Right cardiac atrium (tissue), 5 donors: ENCODE data around the gene OR52E4. TPM values are rescaled to one million over a fixed set of nuclear protein-coding genes. Genes with fewer than 3 reads are reported as not detected.

ENCODE experiments used
- ATAC-seq, 2 donors: fragments of 200-7000 bp; cut with Tn5 transposase; one replicate each; pipeline versions ENCODE4 v1.8.0 to v1.9.1; 2020; ENCODE audit warnings: moderate library complexity in 2 of 2, mild to moderate bottlenecking in 1 of 2
- DNase-seq, 3 donors: peaks; one replicate each; pipeline ENCODE4 v3.0.0-alpha.2; 2020
- H3K27ac ChIP-seq: one replicate; pipeline ENCODE4 v1.5.1; 2013; ENCODE audit warnings: mild to moderate bottlenecking, low read length, control low read depth, moderate library complexity
- H3K27me3 ChIP-seq: one replicate; pipeline ENCODE4 v1.6.1; 2013; ENCODE audit not compliant: control insufficient read depth, insufficient read depth
- H3K4me1 ChIP-seq: one replicate; pipeline ENCODE4 v1.6.1; 2013; ENCODE audit warnings: low read length; ENCODE audit not compliant: control insufficient read depth, insufficient read depth
- H3K4me3 ChIP-seq: one replicate; pipeline ENCODE4 v1.5.1; 2013; ENCODE audit warnings: low read length, control low read depth
- H3K9me3 ChIP-seq: one replicate; pipeline ENCODE4 v1.6.1; 2013; ENCODE audit warnings: low read length; ENCODE audit not compliant: control insufficient read depth
- WGBS: extraction: QIAGEN DNeasy Blood & Tissue Kit; methylation state at CpG from one replicate; pipeline ENCODE4 v1.1.7; 2013; 5-methylcytosine and 5-hydroxymethylcytosine counted together
- intact Hi-C, 4 donors: fragments of 100-400 bp; cut with DNase I; formaldehyde crosslinking; loops; one replicate each; pipeline versions ENCODE4 v1.11.0 to v1.14.0; 2022 to 2023
- long read RNA-seq, 4 donors: library from polyadenylated mRNA; unstranded; transcript quantifications; one replicate each; pipeline ENCODE4 v2.0.0, GENCODE V29; 2020 to 2021
- polyA plus RNA-seq: library from polyadenylated mRNA; stranded (reverse); fragments of 200-250 nt; gene quantifications from one replicate; pipeline ENCODE4 v1.2.3, GENCODE V29; 2013
- total RNA-seq, 4 donors: library from RNA; stranded (reverse); fragmentation: NEBNext Ultra II Directional; extraction: Animal tissue kit (Norgen Biotek cat#: 25700); gene quantifications; one replicate each; pipeline ENCODE4 v1.2.1, GENCODE V29; 2021
- donor health status: healthy with polysubstance abuse.
- donor health status: DM: no; HTN: yes; CAD: no.
- donor health status: DM: no; HTN: no; CAD: no.
- donor health status: DM: no; HTN: yes; CAD: no; lungs with severe emphysema.
- donor health status: DM: yes; HTN: yes; CAD: no.

OR52E4 gene
- total RNA-seq, result not detected
- not detected for polyA plus RNA-seq
- long read RNA-seq, donor 1, result 0 reads
- long read RNA-seq, donor 2, result 0 reads
- long read RNA-seq, donor 3, result 0 reads
- long read RNA-seq, donor 4, result 0 reads

DNA sequence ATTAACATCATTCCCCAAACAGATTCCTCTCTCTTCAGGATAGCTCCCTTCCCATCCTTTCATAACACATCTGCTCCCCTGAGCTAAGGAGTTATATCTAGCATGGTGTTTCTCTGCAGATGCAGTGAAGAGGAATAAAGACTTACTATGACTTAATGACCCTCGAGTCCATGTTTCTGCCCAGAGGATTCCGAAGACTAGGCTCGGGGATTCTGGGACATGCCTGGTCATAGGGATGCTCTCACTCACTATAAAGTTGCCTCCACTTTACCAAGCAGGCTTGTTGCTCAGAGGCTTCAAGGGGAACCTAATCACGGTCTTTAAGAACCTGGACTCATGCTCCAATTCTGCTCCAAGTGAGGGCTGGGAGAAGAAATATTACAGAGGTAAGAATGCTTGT lies at the start of gene OR52E4:
OR52E4 (plus strand) TSS at position 301 of the 400 bp plus-strand sequence. CDS start 3,664 bp downstream, outside the sequence.
- no peaks in the 10 kb centered on the region for H3K4me1 ChIP-seq
- no peaks in the 10 kb centered on the region for H3K9me3 ChIP-seq
- WGBS, result 80% methylated on average over 4 of the region's 4 CpGs
- H3K27ac ChIP-seq, result no peak within 1 kb of the TSS
- intact Hi-C loops, result no loop called here
- no peak for ATAC-seq
- no peak for DNase-seq
- no peaks in the 10 kb centered on the region for H3K27me3 ChIP-seq
- no peak within 1 kb of the TSS for H3K4me3 ChIP-seq

GRCh38 chr11:5831196-5831829 lies 49.1 kb upstream of the OR52E4 start:
- ATAC-seq (no peak), DNase-seq (no peak)
- Histone ChIP-seq H3K9me3 (no peaks in the 10 kb centered on the region), H3K27me3 (no peaks in the 10 kb centered on the region), H3K4me3 (no peak overlapping the region), H3K4me1 (no peaks in the 10 kb centered on the region), H3K27ac (no peak overlapping the region)
- intact Hi-C loops, result no loop called here
- 79% methylated on average over 6 of the region's 6 CpGs for WGBS

DNA sequence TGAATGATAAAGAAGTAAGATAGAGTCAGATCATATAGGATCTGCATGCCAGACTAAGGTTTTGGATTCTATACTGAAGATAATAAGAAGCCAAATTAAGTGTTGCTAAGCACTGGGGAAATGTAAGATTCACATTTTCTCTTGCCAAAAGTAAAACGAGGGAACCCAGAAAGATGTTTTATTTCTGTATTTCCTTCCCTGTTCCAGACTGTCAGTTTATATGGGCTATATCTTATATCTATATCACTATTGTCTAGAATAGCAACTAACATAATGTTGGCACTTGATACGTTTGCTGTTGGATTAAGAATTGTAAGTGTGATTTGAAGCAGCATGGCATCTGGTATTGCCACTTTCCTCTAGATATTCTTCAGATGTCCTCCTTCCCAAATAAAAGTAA lies 47.0 kb upstream of the OR52E4 start:
- 41% methylated on average over 2 of the region's 2 CpGs for WGBS
- intact Hi-C loops, result no loop called here

DNA sequence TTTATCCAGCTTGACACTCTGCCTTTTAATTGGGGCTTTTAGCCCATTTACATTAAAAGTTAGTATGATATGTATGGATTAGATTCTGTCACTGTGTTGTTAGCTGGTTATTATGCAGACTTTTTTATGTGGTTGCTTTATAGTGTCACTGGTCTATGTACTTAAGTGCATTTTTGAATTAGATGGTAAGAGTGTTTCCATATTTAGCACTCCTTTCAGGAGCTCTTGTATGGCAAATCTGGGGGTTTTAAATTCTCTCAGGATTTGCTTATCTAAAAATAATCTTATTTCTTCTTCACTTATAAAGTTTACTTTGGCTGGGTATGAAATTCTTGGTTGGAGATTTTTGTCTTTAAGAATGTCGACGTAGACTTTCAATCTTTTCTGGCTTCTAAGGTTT lies 42.7 kb upstream of the OR52E4 start:
- H3K9me3 ChIP-seq, result no peaks in the 10 kb centered on the region
- intact Hi-C loops, result no loop called here
- H3K4me3 ChIP-seq, result no peak overlapping the region
- ATAC-seq (no peak), DNase-seq (no peak)
- H3K4me1 ChIP-seq, result no peaks in the 10 kb centered on the region
- no peak overlapping the region for H3K27ac ChIP-seq
- H3K27me3 ChIP-seq, result no peaks in the 10 kb centered on the region
- WGBS, result 76% methylated on average over 2 of the region's 2 CpGs

More for the DNA sequence above, 47.0 kb upstream of the OR52E4 start:
- Histone ChIP-seq H3K27ac (no peak overlapping the region), H3K4me1 (no peaks in the 10 kb centered on the region), H3K27me3 (no peaks in the 10 kb centered on the region), H3K9me3 (no peaks in the 10 kb centered on the region), H3K4me3 (no peak overlapping the region)
- no peak for DNase-seq
- no peak for ATAC-seq

DNA sequence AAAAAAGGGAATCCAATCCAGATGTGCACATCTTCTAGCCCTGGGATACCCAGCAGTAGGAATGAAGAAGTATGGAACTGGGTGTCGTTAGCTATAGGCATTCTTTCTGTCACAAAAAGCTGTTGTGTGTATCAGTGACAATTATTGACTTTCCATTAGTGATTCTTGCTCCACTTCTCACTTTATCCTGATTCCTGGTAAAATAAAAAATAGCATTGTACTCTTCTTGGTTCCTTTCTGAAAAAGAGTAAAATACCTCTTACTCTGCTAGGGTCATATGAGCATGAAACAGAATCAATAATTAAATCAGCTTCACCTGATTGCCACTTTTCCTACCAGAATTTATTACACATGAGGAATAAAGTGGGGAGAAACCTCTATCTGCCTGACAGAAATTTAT lies 38.6 kb upstream of the OR52E4 start, which contains the start of gene OR52E6:
OR52E6 (minus strand) TSS at position 101 of the 400 bp plus-strand sequence; CDS start at position 101, 0 bp downstream.
- Histone ChIP-seq H3K4me1 (no peaks in the 10 kb centered on the region), H3K9me3 (no peaks in the 10 kb centered on the region), H3K4me3 (no peak within 1 kb of the TSS), H3K27ac (no peak within 1 kb of the TSS), H3K27me3 (no peaks in the 10 kb centered on the region)
- ATAC-seq (no peak), DNase-seq (no peak)
- WGBS, result 75% methylated on average over 1 of the region's 1 CpG
- intact Hi-C loops, result no loop called here

GRCh38 chr11:5846701-5847100 lies 33.7 kb upstream of the OR52E4 start:
- ATAC-seq, result no peak
- 44% methylated on average over 1 of the region's 1 CpG for WGBS
- Histone ChIP-seq H3K9me3 (no peaks in the 10 kb centered on the region), H3K27ac (no peak overlapping the region), H3K27me3 (no peaks in the 10 kb centered on the region), H3K4me1 (no peaks in the 10 kb centered on the region), H3K4me3 (no peak overlapping the region)
- intact Hi-C loops, result no loop called here
- DNase-seq, result no peak

- intact Hi-C loops, result no loop called here
- ATAC-seq, result no peak
These were observed 32.7 kb upstream of the OR52E4 start for GRCh38 chr11:5847711-5848110.

DNA sequence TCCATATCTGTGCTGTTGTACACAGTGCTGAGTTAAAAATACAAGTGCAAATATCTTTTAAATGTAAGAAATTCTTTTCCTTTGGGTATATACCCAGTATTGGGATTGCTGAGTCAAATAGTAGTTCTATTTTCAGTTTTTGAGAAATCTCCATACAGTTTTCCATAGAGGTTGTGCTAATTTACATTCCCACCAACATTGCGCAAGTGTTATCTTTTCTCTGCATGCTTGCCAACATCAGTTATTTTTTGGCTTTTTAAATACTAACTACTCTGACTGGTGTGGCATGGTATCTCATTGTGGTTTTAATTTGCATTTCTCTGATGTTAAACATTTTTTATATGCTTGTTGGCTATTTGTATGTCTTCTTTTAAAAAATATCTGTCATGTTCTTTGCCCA lies 29.4 kb upstream of the OR52E4 start:
- Histone ChIP-seq H3K4me1 (no peaks in the 10 kb centered on the region), H3K27ac (no peak overlapping the region), H3K9me3 (no peaks in the 10 kb centered on the region), H3K27me3 (peaks cover 2% of the 10 kb centered on the region), H3K4me3 (no peak overlapping the region)
- ATAC-seq (no peak), DNase-seq (no peak)
- intact Hi-C loops, result no loop called here
- 81% methylated on average over 1 of the region's 1 CpG for WGBS

More at GRCh38 chr11:5847711-5848110, 32.7 kb upstream of the OR52E4 start:
- Histone ChIP-seq H3K27ac (no peak overlapping the region), H3K9me3 (no peaks in the 10 kb centered on the region), H3K4me3 (no peak overlapping the region), H3K27me3 (no peaks in the 10 kb centered on the region), H3K4me1 (no peaks in the 10 kb centered on the region)
- DNase-seq, result no peak

GRCh38 chr11:5857590-5857989 lies 22.8 kb upstream of the OR52E4 start, which contains the start of gene OR52E8:
Gene OR52E8, minus strand, starts transcription at chr11:5857690. Its CDS starts 0 bp downstream, at chr11:5857690.
- 92% methylated on average over 3 of the region's 3 CpGs for WGBS
- Histone ChIP-seq H3K27me3 (peaks cover 2% of the 10 kb centered on the region), H3K4me1 (no peaks in the 10 kb centered on the region), H3K27ac (no peak within 1 kb of the TSS), H3K4me3 (no peak within 1 kb of the TSS), H3K9me3 (no peaks in the 10 kb centered on the region)
- no peak for ATAC-seq
- intact Hi-C loops, result no loop called here
- no peak for DNase-seq

DNA sequence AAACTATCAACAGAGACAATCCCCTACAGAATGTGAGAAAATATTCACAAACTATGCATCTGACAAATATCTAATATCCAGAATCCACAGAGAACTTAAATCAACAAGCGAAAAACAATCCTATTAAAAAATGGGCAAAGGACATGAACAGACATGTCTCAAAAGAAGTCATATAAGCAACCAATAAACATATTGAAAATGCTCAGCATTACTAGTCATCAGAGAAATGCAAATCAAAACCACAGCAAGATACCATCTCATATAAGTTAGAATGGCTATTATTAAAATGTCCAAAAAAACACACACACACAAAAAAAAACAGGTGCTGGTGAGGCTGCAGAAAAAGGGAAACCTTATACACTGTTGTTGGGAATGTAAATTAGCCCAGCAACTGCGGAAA lies 14.6 kb upstream of the OR52E4 start:
- no peaks in the 10 kb centered on the region for H3K9me3 ChIP-seq
- intact Hi-C loops, result no loop called here
- H3K4me1 ChIP-seq, result no peaks in the 10 kb centered on the region
- H3K27ac ChIP-seq, result no peak overlapping the region
- H3K27me3 ChIP-seq, result no peaks in the 10 kb centered on the region
- DNase-seq (no peak), ATAC-seq (no peak)
- 83% methylated on average over 2 of the region's 2 CpGs for WGBS
- H3K4me3 ChIP-seq, result no peak overlapping the region

DNA sequence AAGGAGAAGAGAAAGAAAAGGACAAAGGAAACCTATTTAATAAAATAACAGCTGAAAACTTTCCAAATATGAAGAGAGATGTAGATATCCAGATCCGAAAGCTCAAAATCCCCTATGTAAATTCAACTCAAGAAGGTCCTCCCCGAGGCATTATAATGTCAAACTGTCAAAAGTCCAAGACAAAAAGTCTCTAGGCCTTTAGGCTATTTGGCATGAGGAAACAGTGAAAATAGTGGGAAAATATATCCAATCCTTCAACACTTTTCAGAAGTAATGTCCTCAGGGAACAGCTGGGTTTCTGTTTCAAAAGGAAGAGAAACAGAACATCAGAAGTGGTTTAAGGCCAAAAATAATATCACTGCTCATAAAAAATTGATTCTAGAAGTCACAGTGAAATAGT lies 1.9 kb upstream of the OR52E4 start:
- Histone ChIP-seq H3K27ac (no peak overlapping the region), H3K9me3 (no peaks in the 10 kb centered on the region), H3K27me3 (no peaks in the 10 kb centered on the region), H3K4me1 (no peaks in the 10 kb centered on the region), H3K4me3 (no peak overlapping the region)
- DNase-seq (no peak), ATAC-seq (no peak)
- 54% methylated on average over 2 of the region's 2 CpGs for WGBS
- intact Hi-C loops, result no loop called here

DNA sequence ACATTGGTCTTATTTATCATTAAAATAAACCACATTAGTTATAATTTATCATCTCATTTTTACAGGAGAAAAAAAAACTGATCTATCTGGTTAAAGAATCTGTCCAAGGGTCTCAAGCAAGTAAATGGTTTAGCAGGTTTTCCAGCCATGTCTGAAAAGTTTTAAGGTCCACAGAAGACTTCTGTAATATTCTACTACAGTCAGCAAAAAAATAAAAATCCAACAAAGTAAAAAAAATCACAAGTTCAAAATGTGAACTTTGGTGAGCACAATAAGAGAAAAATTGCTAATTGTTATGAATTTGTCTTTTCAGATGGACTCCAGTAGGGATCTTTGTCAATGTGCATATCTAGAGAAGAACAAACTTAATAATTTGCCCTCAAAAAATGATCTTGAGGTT lies 1.3 kb downstream of the OR52E4 start:
- Histone ChIP-seq H3K9me3 (no peaks in the 10 kb centered on the region), H3K27me3 (no peaks in the 10 kb centered on the region), H3K4me3 (no peak overlapping the region), H3K27ac (no peak overlapping the region), H3K4me1 (no peaks in the 10 kb centered on the region)
- intact Hi-C loops, result no loop called here
- ATAC-seq (no peak), DNase-seq (no peak)
